IMR-90 (cell line): Measurements from ENCODE around the gene FAM199X. TPM values are rescaled to one million over a fixed set of nuclear protein-coding genes. Genes with fewer than 3 reads are reported as not detected.

Experiments used
- ATAC-seq: fragments of 200-7000 bp; cut with Tn5 transposase; 2 replicates; pipeline ENCODE4 v1.9.1; 2020; ENCODE audit warnings: low read depth, mild to moderate bottlenecking, moderate library complexity
- BruUV-seq: library from RNA; stranded (reverse); fragments of 400-500 nt; replicated peaks from 2 replicates; lab custom pipeline; 2021; lab: Mats Ljungman, UMichigan
- CTCF ChIA-PET: fragments of 300-600 bp; formaldehyde crosslinking; extraction: SDS; loops from one replicate; lab custom pipeline; 2021; ENCODE audit warnings: antibody characterized with exemption; lab: Yijun Ruan, JAX
- POLR2A ChIA-PET: fragments of 300-600 bp; sonication (Branson Sonifier 250); formaldehyde crosslinking; loops from one replicate; lab custom pipeline; 2022; ENCODE audit warnings: antibody characterized with exemption; ENCODE audit not compliant: unreplicated experiment; lab: Charles Lee
- DNase-seq: peaks from one replicate; pipeline ENCODE4 v3.0.0; 2013
- H2AFZ ChIP-seq: replicated peaks from 2 replicates; pipeline ENCODE3; 2013; ENCODE audit warnings: low read length, mild to moderate bottlenecking; ENCODE audit not compliant: poor library complexity
- H2AK5ac ChIP-seq: 2 replicates; pipeline ENCODE4 v1.6.1; 2013; ENCODE audit warnings: low read depth, low read length, inconsistent platforms
- H2AK9ac ChIP-seq: replicated peaks from 2 replicates; pipeline ENCODE3; 2013; ENCODE audit warnings: mild to moderate bottlenecking, low read depth, low read length, moderate library complexity; ENCODE audit not compliant: poor library complexity
- H2BK120ac ChIP-seq: 2 replicates; pipeline ENCODE4 v1.6.1; 2013; ENCODE audit warnings: low read depth, low read length, inconsistent platforms
- H2BK15ac ChIP-seq: 3 replicates; pipeline ENCODE4 v1.6.1; 2013; ENCODE audit warnings: low read depth, low read length, inconsistent platforms
- H2BK20ac ChIP-seq: 2 replicates; pipeline ENCODE4 v1.6.1; 2013; ENCODE audit warnings: low read depth, mild to moderate bottlenecking, inconsistent platforms, low read length, moderate library complexity
- H2BK5ac ChIP-seq: 2 replicates; pipeline ENCODE4 v1.6.1; 2013; ENCODE audit warnings: mild to moderate bottlenecking, low read depth, low read length, inconsistent platforms; ENCODE audit not compliant: poor library complexity, severe bottlenecking
- H3K14ac ChIP-seq: replicated peaks from 2 replicates; pipeline ENCODE4 v1.6.1; 2013; ENCODE audit warnings: low read depth, low read length, inconsistent platforms
- H3K18ac ChIP-seq: 2 replicates; pipeline ENCODE4 v1.6.1; 2013; ENCODE audit warnings: low read depth, low read length, control low read depth
- H3K23ac ChIP-seq: 2 replicates; pipeline ENCODE4 v1.6.1; 2013; ENCODE audit warnings: low read depth, low read length, inconsistent platforms
- H3K27ac ChIP-seq: 2 replicates; pipeline ENCODE4 v1.5.1; 2013; ENCODE audit warnings: mild to moderate bottlenecking, control low read depth, low read length; ENCODE audit not compliant: insufficient read depth
- H3K27me3 ChIP-seq: 2 replicates; pipeline ENCODE4 v1.6.1; 2013; ENCODE audit warnings: low read length; ENCODE audit not compliant: control insufficient read depth, insufficient read depth
- H3K36me3 ChIP-seq: 2 replicates; pipeline ENCODE4 v1.6.1; 2013; ENCODE audit warnings: low read length, mixed read lengths; ENCODE audit not compliant: control insufficient read depth, insufficient read depth
- H3K4ac ChIP-seq: 2 replicates; pipeline ENCODE4 v1.6.1; 2013; ENCODE audit warnings: low read depth, low read length, inconsistent platforms
- H3K4me1 ChIP-seq: 2 replicates; pipeline ENCODE4 v1.6.1; 2013; ENCODE audit warnings: low read length, mixed read lengths; ENCODE audit not compliant: control insufficient read depth, insufficient read depth
- H3K4me2 ChIP-seq: 2 replicates; pipeline ENCODE4 v1.6.1; 2013; ENCODE audit warnings: low read depth, mild to moderate bottlenecking, control low read depth, low read length, moderate library complexity
- H3K4me3 ChIP-seq: 2 replicates; pipeline ENCODE4 v1.5.1; 2013; ENCODE audit warnings: low read depth, mild to moderate bottlenecking, control low read depth, low read length, moderate library complexity; ENCODE audit not compliant: insufficient read depth
- H3K56ac ChIP-seq: 2 replicates; pipeline ENCODE4 v1.6.1; 2013; ENCODE audit warnings: low read length, inconsistent platforms; ENCODE audit not compliant: insufficient read depth; ENCODE audit errors: extremely low read depth
- H3K79me1 ChIP-seq, 2 experiments: 2 replicates each; pipeline ENCODE4 v1.6.1; 2013; ENCODE audit warnings: low read length in 2 of 2, inconsistent platforms in 1 of 2, low read depth in 1 of 2
- H3K9ac ChIP-seq: 2 replicates; pipeline ENCODE4 v1.6.1; 2013; ENCODE audit warnings: low read depth, low read length, control low read depth
- H3K9me1 ChIP-seq: 2 replicates; pipeline ENCODE4 v1.6.1; 2013; ENCODE audit warnings: low read length, inconsistent platforms; ENCODE audit not compliant: insufficient read depth
- H3K9me3 ChIP-seq: 2 replicates; pipeline ENCODE4 v1.6.1; 2013; ENCODE audit warnings: low read length; ENCODE audit not compliant: control insufficient read depth, insufficient read depth
- H4K20me1 ChIP-seq: 2 replicates; pipeline ENCODE4 v1.6.1; 2013; ENCODE audit warnings: low read length, inconsistent platforms; ENCODE audit not compliant: insufficient read depth
- H4K5ac ChIP-seq: 2 replicates; pipeline ENCODE4 v1.6.1; 2013; ENCODE audit warnings: mild to moderate bottlenecking, low read depth, low read length, control low read depth
- H4K8ac ChIP-seq, 2 experiments: 2 replicates each; pipeline ENCODE4 v1.6.1; 2013; ENCODE audit warnings: low read depth in 2 of 2, low read length in 2 of 2, control low read depth in 1 of 2, inconsistent platforms in 1 of 2
- H4K91ac ChIP-seq: 2 replicates; pipeline ENCODE4 v1.6.1; 2013; ENCODE audit warnings: low read depth, low read length, inconsistent platforms; ENCODE audit not compliant: insufficient read depth
- CEBPB ChIP-seq: IDR thresholded peaks from 2 replicates; pipeline ENCODE4 v1.6.1; 2012; ENCODE audit warnings: low read depth, low read length, improper control_type of control experiment
- CHD1 ChIP-seq: IDR thresholded peaks from 2 replicates; pipeline ENCODE4 v1.6.1; 2012; ENCODE audit warnings: low read depth, low read length, improper control_type of control experiment
- FOS ChIP-seq: fragments of 150-350 bp; IDR thresholded peaks from 2 replicates; pipeline ENCODE4 v1.6.1; 2016; ENCODE audit warnings: low read depth, low read length
- MAZ ChIP-seq: IDR thresholded peaks from 2 replicates; pipeline ENCODE4 v1.6.1; 2012; ENCODE audit warnings: low read depth, mild to moderate bottlenecking, low read length, improper control_type of control experiment, moderate library complexity, borderline replicate concordance
- MXI1 ChIP-seq: IDR thresholded peaks from 2 replicates; pipeline ENCODE4 v1.6.1; 2012; ENCODE audit warnings: low read depth, mild to moderate bottlenecking, low read length, moderate library complexity, borderline replicate concordance
- RCOR1 ChIP-seq: IDR thresholded peaks from 2 replicates; pipeline ENCODE4 v1.6.1; 2012; ENCODE audit warnings: mild to moderate bottlenecking, low read length, improper control_type of control experiment; ENCODE audit not compliant: insufficient replicate concordance
- USF2 ChIP-seq: fragments of 150-350 bp; IDR thresholded peaks from 2 replicates; pipeline ENCODE4 v1.6.1; 2017; ENCODE audit warnings: mild to moderate bottlenecking, antibody characterized with exemption, low read length, low read depth
- WGBS, 2 experiments: methylation state at CpG; one replicate each; pipeline versions ENCODE4 v1.1.5 to v1.1.7; 2013; ENCODE audit warnings: missing lambda C conversion rate in 2 of 2; ENCODE audit not compliant: insufficient read length in 1 of 2; ENCODE audit errors: extremely low coverage in 2 of 2; 5-methylcytosine and 5-hydroxymethylcytosine counted together
- dilution Hi-C: fragments of 300-500 bp; cut with HindIII; formaldehyde crosslinking; loops from one replicate; pipeline ENCODE4 v1.14.3; 2018; ENCODE audit warnings: low sequenced_read_pairs; ENCODE audit not compliant: unreplicated experiment
- in situ Hi-C: fragments of 300-500 bp; cut with MboI; formaldehyde crosslinking; loops from 3 replicates; pipeline ENCODE4 v1.14.3; 2019; ENCODE audit warnings: low sequenced_read_pairs, inconsistent platforms, mixed read lengths
- intact Hi-C: fragments of 100-400 bp; cut with micrococcal nuclease; formaldehyde crosslinking; loops from 2 replicates; pipeline ENCODE4 v1.10.0; 2022
- polyA plus RNA-seq, 3 experiments: library from polyadenylated mRNA; depleted of rRNA; stranded (reverse); fragments of >200 nt; gene quantifications; 2 replicates each; pipeline ENCODE4 v1.2.3, GENCODE V29; 2012; ENCODE audit warnings: low replicate concordance in 1 of 3
- total RNA-seq: library from RNA; depleted of rRNA; stranded (reverse); fragments of >200 nt; gene quantifications from 2 replicates; pipeline ENCODE4 v1.2.3, GENCODE V29; 2012

The FAM199X gene
- total and polyA plus RNA-seq, 2 of the 4 experiments (the other 2 are of a cell fraction) = 4.0 to 13.8 TPM

- TF ChIP-seq MXI1 = no peak
- 0 out of 2 replicates have a peak, but pooled peaks have one; percentile 24 for TF ChIP-seq MAZ
These were observed 29.8 kb upstream of the FAM199X start (continued) for GRCh38 chrX:104136241-104137019.

DNA sequence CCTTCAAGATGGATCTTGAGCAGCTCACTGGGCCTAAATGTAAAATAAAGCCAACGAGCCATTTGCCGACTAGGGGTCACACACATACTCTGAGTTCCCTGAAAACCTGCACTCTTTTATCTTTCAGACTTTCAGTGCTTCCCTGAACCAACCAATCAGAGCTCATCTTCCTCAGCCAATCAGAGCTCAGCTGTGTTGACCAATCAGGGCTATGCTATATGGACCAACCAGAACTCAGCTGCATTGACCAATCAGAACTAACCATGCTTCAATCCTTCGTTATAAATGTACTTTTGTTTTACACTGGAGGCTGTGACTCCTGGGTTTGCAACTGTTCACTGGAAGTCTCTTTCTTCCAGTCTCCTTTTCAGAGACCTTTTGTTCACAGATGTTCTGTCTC lies 28.8 kb upstream of the FAM199X start:
- H2BK120ac ChIP-seq = no peak overlapping the region
- no peak overlapping the region for H3K18ac ChIP-seq
- WGBS, 2 experiments = 100% methylated on average over 2 of the region's 3 CpGs; no CpG with 5 or more reads in 1 of the 2 experiments
- no peak overlapping the region for H2AK5ac ChIP-seq
- H3K9me1 ChIP-seq = 0 out of 2 replicates have a peak, but pooled peaks cover 4% of the 10 kb centered on the region
- intact Hi-C loops = loop anchor here (5.0 kb wide), 1 partner anchor 450 kb away; the partner anchor contains the start of gene MORF4L2
- no peak overlapping the region for H4K5ac ChIP-seq
- no peak overlapping the region for H4K91ac ChIP-seq
- no peak overlapping the region for H3K14ac ChIP-seq
- no peak overlapping the region for H3K9ac ChIP-seq
- no peak overlapping the region for H3K4ac ChIP-seq
- dilution Hi-C loops = no loop called here
- no peak for TF ChIP-seq USF2
- no peak for TF ChIP-seq CEBPB
- TF ChIP-seq RCOR1 = no peak
- TF ChIP-seq FOS = no peak
- no peak for TF ChIP-seq CHD1
- TF ChIP-seq MAZ = no peak
- H4K8ac ChIP-seq = no peak overlapping the region
- H3K79me1 ChIP-seq = 0 out of 4 replicates have a peak, but pooled peaks cover 0 to 11% of the 10 kb centered on the region in 2 experiments
- ChIA-PET CTCF (no interaction called here), POLR2A (no interaction called here)
- H3K4me3 ChIP-seq = no peak overlapping the region
- in situ Hi-C loops = loop anchor here (25.0 kb wide), 2 partner anchors 450 to 600 kb away; partner anchors contain the start of gene MORF4L2
- DNase-seq = no peak
- H3K36me3 ChIP-seq = no peaks in the 10 kb centered on the region
- peaks cover 3% of the 10 kb centered on the region; the same call in 1 of the 2 replicates for H3K27me3 ChIP-seq
- H3K4me1 ChIP-seq = peaks cover 2% of the 10 kb centered on the region; the same call in 1 of the 2 replicates
- H2BK15ac ChIP-seq = no peak overlapping the region
- no peak overlapping the region for H2AK9ac ChIP-seq
- BruUV-seq = no TSS peak
- no peak for ATAC-seq
- no peaks in the 10 kb centered on the region for H3K9me3 ChIP-seq
- H4K20me1 ChIP-seq = no peaks in the 10 kb centered on the region
- H3K23ac ChIP-seq = no peak overlapping the region
- no peak overlapping the region for H2AFZ ChIP-seq
- H3K27ac ChIP-seq = no peak overlapping the region
- no peak overlapping the region for H2BK20ac ChIP-seq
- H3K56ac ChIP-seq = no peak overlapping the region
- no peak overlapping the region for H3K4me2 ChIP-seq
- no peak overlapping the region for H2BK5ac ChIP-seq
